ENCODE measurements around the gene CCDC71.

CCDC71 gene

GRCh38 chr3:49199900-49200281, 33.8 kb upstream of the CCDC71 start:
- Histone ChIP-seq H3K36me3 (ENCODE audit: low read length) (no peaks in the 10 kb centered on the region), H3K4me2 (ENCODE audit: low read depth, low read length, poor library complexity, severe bottlenecking) (no peak overlapping the region), H3K9ac (ENCODE audit: low read length) (no peak overlapping the region), H3K79me2 (ENCODE audit: insufficient read depth, low read length) (no peaks in the 10 kb centered on the region), H3K4me3 (ENCODE audit: insufficient read depth, low read length, poor library complexity, severe bottlenecking) (no peak overlapping the region), H3K9me3 (ENCODE audit: insufficient read depth, low read length) (no peaks in the 10 kb centered on the region), H3K27me3 (ENCODE audit: low read length) (no peaks in the 10 kb centered on the region), H3K27ac (ENCODE audit: low read depth, low read length) (no peak overlapping the region), H4K20me1 (ENCODE audit: low read depth, low read length) (no peaks in the 10 kb centered on the region), H2AFZ (ENCODE audit: low read depth, low read length, severe bottlenecking) (no peak overlapping the region), H3F3A (ENCODE audit: insufficient read depth) (no peaks in the 10 kb centered on the region), H3K9me2 (replicated peaks; ENCODE audit: insufficient read depth, low read length) (no peaks in the 10 kb centered on the region)
- no peak for TF ChIP-seq EZH2phosphoT487 (conservative IDR thresholded peaks at IDR 0.05; ENCODE audit: low read length)
- TF ChIP-seq, protein P1, sequence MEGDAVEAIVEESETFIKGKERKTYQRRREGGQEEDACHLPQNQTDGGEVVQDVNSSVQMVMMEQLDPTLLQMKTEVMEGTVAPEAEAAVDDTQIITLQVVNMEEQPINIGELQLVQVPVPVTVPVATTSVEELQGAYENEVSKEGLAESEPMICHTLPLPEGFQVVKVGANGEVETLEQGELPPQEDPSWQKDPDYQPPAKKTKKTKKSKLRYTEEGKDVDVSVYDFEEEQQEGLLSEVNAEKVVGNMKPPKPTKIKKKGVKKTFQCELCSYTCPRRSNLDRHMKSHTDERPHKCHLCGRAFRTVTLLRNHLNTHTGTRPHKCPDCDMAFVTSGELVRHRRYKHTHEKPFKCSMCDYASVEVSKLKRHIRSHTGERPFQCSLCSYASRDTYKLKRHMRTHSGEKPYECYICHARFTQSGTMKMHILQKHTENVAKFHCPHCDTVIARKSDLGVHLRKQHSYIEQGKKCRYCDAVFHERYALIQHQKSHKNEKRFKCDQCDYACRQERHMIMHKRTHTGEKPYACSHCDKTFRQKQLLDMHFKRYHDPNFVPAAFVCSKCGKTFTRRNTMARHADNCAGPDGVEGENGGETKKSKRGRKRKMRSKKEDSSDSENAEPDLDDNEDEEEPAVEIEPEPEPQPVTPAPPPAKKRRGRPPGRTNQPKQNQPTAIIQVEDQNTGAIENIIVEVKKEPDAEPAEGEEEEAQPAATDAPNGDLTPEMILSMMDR (IDR thresholded peaks at IDR 0.05; ENCODE audit: insufficient read depth, low read length, poor library complexity, severe bottlenecking): no peak

DNA sequence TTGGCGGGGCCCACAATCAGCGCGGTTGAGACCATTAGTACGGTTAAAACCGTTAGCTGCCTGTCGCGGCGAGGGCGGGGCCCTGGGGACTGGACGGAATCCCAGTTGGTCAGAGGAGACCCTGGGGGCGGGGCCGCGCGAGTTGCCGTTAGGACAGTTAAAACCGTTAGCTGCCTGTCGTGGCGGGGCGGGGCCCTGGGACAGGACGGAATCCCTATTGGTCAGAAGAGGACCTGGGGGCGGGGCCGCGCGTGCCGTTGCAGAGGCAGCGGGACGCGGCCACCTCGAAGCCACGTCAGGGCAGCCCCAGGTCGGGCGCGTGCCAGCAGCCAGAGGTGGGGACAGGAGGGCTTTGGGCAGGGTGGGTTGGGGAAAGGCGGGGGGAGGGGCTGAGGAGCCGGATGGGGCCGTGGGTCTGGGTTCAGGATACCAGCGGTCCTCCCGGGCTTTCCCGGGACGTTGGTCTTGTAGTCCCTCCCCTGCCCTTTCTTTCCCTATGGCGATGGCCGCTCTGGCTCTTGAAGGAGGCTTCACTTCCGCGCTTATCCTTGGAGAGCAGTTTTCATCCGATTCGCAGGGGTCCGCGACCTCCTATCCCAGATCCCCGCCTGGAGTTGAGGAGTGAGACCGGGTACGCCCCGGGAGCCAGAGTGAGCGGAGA, 33.2 kb upstream of the CCDC71 start:
- H3K36me3 ChIP-seq (ENCODE audit: low read length): no peaks in the 10 kb centered on the region
- H3K9ac ChIP-seq (ENCODE audit: low read length): no peak overlapping the region
- H3K9me3 ChIP-seq (ENCODE audit: insufficient read depth, low read length): no peaks in the 10 kb centered on the region
- no peak overlapping the region for H3K4me2 ChIP-seq (ENCODE audit: low read depth, low read length, poor library complexity, severe bottlenecking)
- H3K4me3 ChIP-seq (ENCODE audit: insufficient read depth, low read length, poor library complexity, severe bottlenecking): no peak overlapping the region
- no peak for TF ChIP-seq EZH2phosphoT487 (conservative IDR thresholded peaks at IDR 0.05; ENCODE audit: low read length)
- TF ChIP-seq, protein P1 (IDR thresholded peaks at IDR 0.05; ENCODE audit: insufficient read depth, low read length, poor library complexity, severe bottlenecking): no peak
- no peaks in the 10 kb centered on the region for H3F3A ChIP-seq (ENCODE audit: insufficient read depth)
- H3K79me2 ChIP-seq (ENCODE audit: insufficient read depth, low read length): no peaks in the 10 kb centered on the region
- H3K27ac ChIP-seq (ENCODE audit: low read depth, low read length): no peak overlapping the region
- no peaks in the 10 kb centered on the region for H4K20me1 ChIP-seq (ENCODE audit: low read depth, low read length)
- no peaks in the 10 kb centered on the region for H3K27me3 ChIP-seq (ENCODE audit: low read length)
- no peaks in the 10 kb centered on the region for H3K9me2 ChIP-seq (replicated peaks; ENCODE audit: insufficient read depth, low read length)
- no peak overlapping the region for H2AFZ ChIP-seq (ENCODE audit: low read depth, low read length, severe bottlenecking)

GRCh38 chr3:49198611-49199230, 32.6 kb upstream of the CCDC71 start:
- no peaks in the 10 kb centered on the region for H3K27me3 ChIP-seq (ENCODE audit: low read length)
- no peaks in the 10 kb centered on the region for H3F3A ChIP-seq (ENCODE audit: insufficient read depth)
- no peak overlapping the region for H3K4me3 ChIP-seq (ENCODE audit: insufficient read depth, low read length, poor library complexity, severe bottlenecking)
- H3K36me3 ChIP-seq (ENCODE audit: low read length): no peaks in the 10 kb centered on the region
- no peak overlapping the region for H3K27ac ChIP-seq (ENCODE audit: low read depth, low read length)
- no peaks in the 10 kb centered on the region for H3K79me2 ChIP-seq (ENCODE audit: insufficient read depth, low read length)
- no peaks in the 10 kb centered on the region for H4K20me1 ChIP-seq (ENCODE audit: low read depth, low read length)
- H3K4me2 ChIP-seq (ENCODE audit: low read depth, low read length, poor library complexity, severe bottlenecking): no peak overlapping the region
- no peak overlapping the region for H2AFZ ChIP-seq (ENCODE audit: low read depth, low read length, severe bottlenecking)
- no peaks in the 10 kb centered on the region for H3K9me2 ChIP-seq (replicated peaks; ENCODE audit: insufficient read depth, low read length)
- no peak overlapping the region for H3K9ac ChIP-seq (ENCODE audit: low read length)
- no peaks in the 10 kb centered on the region for H3K9me3 ChIP-seq (ENCODE audit: insufficient read depth, low read length)
- TF ChIP-seq, protein P1 (IDR thresholded peaks at IDR 0.05; ENCODE audit: insufficient read depth, low read length, poor library complexity, severe bottlenecking): no peak
- TF ChIP-seq EZH2phosphoT487 (conservative IDR thresholded peaks at IDR 0.05; ENCODE audit: low read length): no peak
